Medulla oblongata (tissue), 1 donor: ENCODE data around the gene TBC1D24.
"Not testable (repeated sequence)": the region's sequence is repeated elsewhere in the genome, so short reads cannot be mapped to it uniquely, and the experiment has no call there.

Experiments used
- DNase-seq: peaks from one replicate; pipeline ENCODE4 v3.0.0-alpha.2; 2015; ENCODE audit errors: extremely low spot score

The TBC1D24 gene

DNA sequence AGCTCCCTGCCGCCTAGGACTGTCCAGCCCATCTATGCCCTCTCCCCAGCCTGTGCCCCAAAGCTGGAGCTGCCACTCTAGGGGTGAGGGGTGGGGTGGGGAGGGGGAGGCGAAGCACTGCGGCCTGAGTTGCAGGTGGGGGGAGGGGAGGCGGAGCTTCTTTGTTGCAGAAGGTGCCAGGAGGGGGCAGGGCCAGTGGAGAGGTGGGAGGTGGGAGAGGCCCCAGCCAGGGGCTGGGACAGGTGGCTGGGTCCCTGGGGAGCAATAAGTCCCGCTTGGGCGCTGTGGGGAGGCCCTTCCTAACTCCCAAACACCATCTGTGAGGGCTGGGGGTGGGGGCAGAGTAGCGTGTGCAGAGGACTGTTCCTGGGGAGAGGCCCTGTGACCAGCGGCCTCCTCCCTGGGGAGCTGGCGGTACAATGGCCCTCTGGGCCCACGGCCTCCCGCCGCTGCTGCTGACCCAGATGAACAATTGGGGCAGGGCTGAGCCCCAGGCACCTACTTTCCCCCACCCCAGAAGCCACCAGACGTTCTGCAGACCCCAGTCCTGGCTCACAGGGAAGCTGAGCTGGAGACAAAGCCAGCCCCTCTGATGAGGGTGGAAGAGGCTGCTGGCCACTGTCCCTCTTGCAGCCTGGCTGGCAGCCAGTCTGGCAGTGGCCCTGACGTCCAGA is 6.1 kb upstream of the TBC1D24 start:
- peak; percentile 72 for DNase-seq

DNA sequence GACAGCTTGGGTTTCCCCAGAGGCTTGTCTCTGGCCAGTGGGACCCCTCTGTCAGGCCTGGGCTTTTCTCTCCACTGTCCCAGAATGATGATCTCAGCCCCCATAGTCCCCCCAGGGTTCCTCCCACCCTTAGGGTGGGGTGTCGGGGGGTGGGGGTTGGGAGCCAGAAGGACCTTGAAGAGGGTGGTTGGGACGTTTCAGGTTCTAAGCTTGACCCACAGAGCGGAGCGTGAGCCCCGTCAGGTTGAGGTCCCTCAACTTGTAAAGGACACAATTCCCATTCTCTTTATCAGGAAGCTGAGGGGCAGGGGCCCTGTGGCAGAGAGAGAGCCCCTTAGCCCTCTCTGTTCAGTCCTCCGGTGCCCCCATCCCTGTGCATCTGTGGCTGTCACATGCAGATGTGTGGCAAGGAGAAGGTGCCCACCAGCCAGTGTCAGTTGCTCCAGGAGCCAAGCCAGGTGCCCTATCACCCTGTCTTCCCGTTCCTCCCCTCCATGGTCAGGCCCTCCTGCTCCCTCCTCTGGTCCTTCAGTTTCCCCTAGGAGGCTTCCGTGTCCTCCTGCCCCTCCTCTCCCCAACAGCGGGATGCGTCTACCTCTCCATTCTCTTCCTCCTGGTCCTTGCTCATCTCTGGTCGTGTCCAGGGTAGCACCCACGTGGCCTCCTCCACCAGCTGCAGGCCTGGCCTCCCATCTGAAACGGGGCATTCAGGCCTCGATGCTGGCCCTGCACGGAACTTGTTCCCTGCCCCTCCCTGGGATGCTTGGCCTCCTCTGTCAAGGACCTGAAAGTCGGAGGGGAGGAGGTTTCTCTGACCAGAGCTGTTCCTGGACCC is 5.3 kb upstream of the TBC1D24 start:
- no peak for DNase-seq

DNA sequence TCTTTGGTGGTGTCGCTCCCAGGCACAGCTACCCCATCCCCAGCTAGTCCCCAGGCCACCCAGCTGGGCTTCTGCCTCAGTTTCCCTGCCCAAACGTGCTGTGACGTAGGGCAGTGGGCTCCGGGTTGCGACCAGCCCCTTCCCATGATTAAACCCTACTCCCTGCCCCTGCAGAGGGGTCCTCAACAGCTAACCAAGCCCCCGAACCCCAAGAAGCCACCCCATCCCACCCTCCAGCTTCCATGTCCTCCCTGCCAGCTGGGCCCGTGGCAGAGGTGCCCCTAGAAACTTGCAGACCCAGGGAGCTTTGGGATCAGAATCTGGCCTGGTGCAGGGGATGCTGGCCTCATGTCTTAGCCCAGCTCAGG is 4.7 kb upstream of the TBC1D24 start:
- no peak for DNase-seq

DNA sequence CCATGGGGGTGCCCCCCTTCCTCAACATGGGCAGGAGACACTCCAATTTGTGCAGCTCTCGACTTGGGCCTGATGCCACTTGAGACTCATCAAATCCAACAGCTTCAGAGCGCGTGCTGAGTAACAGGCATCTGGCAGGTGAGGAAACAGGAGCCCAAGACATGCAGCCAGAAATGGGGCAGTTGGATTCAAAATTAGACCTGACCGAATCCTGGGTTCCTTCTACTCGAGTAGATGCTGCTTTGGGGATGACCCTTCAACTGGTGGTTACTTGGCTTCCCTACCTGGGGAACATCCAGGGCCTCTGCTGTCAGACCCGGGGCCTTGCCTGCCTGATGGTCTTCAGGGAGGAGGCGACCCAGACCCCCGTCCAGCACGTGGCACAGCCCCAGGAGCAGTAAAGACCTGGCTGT is 4.3 kb upstream of the TBC1D24 start:
- DNase-seq = no peak

DNA sequence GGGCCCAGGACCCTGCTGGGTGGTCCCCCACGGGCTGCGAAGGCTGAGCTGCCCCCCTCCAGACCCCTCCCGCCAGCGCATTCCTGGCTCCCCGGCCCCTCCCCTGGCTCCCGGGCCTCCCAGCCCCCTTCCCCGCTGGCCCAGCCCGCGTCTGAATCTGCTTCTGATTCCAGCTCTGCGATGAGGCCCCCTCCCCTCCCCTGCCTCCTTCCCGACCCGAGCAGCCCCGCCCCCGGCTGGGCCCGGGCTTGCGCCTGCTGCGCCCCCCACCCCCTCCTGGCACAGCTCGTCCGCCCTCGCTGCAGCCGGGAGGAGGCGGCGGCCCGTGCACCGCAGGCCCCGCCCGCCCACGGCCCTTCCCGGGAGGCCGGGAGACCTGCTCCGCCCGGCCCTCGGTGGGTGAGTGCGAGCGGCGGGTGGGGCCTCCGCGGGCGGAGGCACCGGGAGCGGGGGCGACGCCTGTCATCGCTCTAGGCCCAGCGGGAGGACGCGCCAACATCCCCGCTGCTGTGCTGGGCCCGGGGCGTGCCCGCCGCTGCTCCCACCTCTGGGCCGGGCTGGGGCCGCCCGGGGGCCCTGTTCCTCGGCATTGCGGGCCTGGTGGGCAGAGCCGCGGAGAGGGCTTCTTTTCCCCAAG is 3.8 kb upstream of the TBC1D24 start, which contains the start of gene NTN3:
TSS of gene NTN3 (plus strand) at position 282 of the 637 bp plus-strand sequence. CDS start 405 bp downstream, outside the sequence.
- DNase-seq = no peak

DNA sequence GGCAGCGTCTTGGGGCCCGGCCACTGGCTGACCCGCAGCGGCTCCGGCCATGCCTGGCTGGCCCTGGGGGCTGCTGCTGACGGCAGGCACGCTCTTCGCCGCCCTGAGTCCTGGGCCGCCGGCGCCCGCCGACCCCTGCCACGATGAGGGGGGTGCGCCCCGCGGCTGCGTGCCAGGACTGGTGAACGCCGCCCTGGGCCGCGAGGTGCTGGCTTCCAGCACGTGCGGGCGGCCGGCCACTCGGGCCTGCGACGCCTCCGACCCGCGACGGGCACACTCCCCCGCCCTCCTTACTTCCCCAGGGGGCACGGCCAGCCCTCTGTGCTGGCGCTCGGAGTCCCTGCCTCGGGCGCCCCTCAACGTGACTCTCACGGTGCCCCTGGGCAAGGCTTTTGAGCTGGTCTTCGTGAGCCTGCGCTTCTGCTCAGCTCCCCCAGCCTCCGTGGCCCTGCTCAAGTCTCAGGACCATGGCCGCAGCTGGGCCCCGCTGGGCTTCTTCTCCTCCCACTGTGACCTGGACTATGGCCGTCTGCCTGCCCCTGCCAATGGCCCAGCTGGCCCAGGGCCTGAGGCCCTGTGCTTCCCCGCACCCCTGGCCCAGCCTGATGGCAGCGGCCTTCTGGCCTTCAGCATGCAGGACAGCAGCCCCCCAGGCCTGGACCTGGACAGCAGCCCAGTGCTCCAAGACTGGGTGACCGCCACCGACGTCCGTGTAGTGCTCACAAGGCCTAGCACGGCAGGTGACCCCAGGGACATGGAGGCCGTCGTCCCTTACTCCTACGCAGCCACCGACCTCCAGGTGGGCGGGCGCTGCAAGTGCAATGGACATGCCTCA is 3.1 kb upstream of the TBC1D24 start:
- no peak for DNase-seq

DNA sequence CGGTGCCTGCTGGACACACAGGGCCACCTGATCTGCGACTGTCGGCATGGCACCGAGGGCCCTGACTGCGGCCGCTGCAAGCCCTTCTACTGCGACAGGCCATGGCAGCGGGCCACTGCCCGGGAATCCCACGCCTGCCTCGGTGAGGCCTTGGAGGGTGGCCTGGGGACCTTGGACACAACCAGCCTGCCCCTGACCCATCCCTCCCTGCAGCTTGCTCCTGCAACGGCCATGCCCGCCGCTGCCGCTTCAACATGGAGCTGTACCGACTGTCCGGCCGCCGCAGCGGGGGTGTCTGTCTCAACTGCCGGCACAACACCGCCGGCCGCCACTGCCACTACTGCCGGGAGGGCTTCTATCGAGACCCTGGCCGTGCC is 2.5 kb upstream of the TBC1D24 start:
- no peak for DNase-seq

DNA sequence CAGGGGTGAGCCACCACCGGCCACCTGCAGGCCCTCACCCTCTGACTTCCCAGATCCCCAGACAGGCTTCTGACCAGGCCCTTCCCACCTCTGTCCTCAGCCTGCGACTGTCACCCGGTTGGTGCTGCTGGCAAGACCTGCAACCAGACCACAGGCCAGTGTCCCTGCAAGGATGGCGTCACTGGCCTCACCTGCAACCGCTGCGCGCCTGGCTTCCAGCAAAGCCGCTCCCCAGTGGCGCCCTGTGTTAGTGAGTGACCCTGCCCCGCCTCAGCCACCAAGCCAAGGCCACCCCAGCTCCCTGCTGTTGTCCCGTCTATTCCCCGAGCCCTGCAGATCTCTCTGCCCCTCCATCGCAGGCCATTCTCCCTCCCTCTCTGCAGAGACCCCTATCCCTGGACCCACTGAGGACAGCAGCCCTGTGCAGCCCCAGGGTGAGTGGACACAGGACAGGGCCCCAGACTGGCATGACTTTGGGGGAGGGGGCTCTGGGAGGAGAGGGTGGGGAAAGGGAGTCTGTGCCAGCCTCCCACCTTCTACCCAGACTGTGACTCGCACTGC is 2.0 kb upstream of the TBC1D24 start:
- no peak for DNase-seq

DNA sequence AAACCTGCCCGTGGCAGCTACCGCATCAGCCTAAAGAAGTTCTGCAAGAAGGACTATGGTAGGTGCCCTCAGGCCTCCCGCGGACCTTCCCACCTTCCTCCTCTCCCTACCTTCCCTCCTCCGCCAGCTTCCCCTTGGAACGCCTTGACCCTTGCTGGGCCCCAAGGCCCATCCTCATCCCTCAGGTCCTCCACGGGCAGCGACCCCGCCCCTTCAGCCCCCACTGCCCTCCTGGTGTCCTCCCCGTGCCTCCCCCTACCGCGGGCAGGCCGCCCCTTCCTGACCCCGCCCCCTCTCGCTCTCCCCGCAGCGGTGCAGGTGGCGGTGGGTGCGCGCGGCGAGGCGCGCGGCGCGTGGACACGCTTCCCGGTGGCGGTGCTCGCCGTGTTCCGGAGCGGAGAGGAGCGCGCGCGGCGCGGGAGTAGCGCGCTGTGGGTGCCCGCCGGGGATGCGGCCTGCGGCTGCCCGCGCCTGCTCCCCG is 1.4 kb upstream of the TBC1D24 start:
- no peak for DNase-seq

DNA sequence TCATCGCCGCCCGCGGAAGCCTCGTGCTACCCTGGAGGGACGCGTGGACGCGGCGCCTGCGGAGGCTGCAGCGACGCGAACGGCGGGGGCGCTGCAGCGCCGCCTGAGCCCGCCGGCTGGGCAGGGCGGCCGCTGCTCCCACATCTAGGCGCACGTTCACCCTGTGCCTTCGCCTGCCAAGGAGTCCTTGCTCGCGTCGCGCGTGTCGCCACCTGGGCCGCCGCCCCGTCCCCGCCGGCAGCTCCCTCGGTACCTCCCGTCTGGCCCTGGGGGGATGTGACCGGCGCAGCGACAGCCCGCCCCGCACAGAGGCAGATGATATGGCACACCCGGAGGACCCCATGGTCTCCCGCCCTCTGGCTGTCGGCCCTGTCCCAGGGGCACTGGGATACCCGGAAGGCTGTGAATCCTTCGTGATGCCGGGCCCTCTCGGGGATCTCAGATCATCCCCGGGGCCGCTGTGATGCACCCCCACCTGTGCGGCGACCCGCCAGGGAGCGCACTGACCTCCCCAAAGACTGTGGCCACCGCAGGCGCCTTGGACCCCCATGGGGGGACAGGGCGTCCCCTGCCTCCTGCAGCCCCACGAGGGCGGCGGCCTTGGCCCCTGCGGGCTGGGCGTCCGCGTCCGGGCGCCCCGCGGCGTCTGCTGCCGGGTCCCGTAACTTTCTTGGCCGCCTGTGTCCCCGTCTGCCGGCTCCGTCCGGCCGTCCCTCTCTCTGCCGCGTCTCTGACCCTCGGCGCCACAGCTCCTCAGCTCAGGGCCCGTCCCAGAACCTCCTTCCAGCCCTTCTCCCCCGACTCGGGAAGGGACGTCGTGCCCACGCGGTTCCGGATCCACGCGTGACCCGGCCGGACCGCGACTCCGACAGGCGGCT is 689 bp upstream of the TBC1D24 start:
- peak; percentile 59 for DNase-seq

DNA sequence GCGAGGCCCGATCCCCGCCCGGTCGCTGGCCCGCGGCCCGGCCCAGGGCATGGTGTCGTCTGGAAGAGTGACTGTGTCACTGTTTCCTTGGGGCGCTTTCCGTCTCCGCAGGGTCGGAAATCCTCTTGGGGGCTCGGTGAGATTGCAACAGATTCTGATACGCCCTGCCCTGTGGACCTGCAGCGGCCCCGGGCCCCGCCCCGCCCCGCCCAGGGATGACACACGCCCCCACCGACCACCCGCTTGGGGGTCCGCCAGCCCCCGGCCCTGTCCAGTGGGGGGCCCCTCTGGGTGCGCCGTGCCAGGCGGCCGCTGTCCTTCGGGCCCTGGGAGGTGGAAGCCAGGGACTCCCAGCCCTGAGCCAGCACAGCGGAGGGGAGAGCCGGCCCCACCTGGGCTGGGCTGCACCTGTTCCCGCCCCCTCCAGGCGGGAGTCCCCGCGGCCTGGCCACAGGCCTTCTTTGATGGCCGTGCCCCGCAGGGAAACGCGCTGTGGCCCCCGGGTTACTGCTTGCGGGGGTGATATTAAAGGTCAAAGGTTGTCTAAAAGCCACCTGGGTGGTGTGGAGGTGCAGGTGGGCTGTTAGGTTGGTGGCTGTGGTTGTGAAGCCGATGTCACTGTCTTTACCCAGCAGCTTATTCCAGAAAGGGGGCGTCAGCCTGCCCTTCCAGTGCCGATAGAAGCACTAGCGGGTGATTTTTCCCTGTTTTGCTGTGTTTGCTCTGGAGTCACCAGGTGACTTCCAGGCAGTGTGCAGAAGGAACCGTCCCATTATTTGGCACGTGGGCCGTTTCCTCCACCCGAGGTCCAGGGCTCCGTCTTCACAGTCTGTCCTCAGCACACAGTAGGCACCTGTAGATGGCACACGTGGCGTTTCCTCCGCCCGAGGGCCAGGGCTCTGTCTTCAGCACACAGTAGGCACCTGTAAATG is 752 bp downstream of the TBC1D24 start:
- DNase-seq = no peak

DNA sequence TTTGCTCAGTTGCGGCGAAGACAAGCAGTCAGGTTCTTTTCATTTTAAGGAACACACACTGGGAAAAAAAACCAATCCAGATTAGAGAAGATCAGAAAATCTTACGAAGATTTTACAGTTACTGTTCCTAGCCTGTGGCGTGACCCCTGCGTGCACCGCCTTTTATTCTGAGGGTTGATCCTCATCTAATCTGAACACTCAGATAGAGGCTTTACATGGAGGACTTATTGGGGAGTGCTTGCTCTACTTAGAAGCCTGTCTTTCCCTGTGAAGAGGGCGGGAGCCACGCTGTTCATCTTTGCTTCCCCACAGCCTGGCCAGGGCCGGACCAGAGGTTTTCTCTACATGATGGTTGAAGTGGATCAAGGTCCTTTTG is 1.4 kb downstream of the TBC1D24 start:
- DNase-seq = no peak

DNA sequence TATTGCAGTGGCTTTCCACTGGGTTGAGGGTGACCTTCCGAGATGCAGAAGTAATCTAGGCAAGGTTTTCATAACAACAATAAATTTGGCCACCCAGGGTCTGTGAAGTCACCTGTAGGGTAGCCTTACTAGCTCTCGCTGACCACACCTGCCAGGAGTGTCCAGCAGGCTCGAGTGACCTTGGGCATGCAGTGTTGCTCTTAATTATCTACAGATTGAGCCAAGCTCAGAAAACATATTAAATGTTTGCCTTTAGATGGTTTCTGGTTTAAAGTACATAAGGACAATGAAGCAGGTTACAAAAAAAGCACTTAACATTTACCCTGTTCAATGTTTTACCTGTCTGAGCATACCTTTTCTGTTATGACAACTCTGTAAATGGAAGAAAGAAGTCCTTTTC is 1.8 kb downstream of the TBC1D24 start:
- DNase-seq = no peak

DNA sequence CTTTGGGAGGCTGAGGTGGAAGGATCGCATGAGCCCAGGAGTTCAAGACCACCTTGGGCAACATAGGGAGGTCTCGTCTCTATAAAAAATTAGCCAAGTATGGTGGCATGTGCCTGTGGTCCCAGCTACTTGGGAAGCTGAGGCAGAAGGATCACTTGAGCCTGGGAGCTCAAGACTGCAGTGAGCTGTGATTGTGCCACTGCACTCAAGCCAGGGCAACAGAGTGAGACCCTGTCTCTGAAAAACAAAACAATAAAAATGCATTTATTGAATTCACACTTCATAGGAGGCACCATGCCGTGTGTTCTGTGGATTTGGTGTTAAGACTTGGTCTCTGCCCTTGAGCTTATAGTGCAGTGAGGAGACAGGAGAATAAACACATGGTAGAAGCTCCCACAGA is 2.4 kb downstream of the TBC1D24 start:
- DNase-seq = no peak

DNA sequence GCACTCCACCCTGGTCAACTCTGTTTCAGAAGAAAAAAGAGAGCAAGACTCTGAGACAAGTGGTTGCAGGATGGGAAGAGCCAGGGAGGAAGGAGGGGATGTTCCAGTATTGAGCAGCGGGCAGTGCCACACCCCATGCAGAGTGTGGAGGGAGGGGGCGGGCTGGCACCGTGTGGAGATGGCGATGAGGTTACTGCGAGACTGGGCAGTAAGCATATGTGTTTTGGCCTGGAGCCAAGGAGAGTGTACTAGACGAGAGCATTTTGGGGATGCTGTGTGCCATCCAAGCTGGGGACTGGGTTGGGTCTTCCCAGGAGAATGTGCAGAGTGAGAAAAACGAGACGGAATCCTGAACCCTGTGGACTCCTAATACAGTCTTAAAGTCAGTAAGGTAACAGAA is 3.4 kb downstream of the TBC1D24 start:
- no peak for DNase-seq

DNA sequence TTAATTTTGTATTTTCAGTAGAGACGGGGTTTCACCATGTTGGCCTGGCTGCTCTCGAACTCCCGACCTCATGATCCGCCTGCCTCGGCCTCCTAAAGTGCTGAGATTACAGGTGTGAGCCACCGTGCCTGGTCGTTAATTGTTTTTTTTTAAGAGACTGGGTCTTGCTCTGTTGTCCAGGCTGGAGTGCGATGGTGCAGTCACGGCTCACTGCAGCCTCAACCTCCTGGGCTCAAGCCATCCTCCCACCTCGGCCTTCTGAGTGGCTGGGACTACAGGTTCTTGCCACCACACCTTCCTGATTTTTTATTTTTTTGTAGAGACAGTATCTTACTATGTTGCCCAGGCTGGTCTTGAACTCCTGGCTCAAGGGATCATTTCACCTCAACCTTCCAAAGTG is 5.1 kb downstream of the TBC1D24 start:
- DNase-seq = not testable (repeated sequence)

DNA sequence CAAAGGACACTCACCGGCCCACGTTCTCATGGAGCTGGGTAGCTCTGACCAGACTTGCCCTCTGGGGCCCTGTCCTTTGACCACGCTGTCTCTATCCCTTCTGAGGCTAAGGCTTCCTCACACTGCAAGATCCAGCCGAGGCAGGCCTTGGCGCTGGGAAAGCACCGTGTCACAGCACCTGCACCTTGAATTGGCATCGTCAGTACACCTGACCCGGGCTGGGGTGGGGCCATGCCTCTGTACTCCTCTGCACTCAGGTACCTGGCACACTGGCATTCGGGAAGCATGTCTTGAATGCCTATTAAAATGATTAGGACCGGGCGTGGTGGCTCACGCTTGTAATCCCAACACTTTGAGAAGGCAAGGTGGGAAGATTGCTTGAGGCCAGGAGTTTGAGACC is 6.0 kb downstream of the TBC1D24 start:
- DNase-seq = no peak

DNA sequence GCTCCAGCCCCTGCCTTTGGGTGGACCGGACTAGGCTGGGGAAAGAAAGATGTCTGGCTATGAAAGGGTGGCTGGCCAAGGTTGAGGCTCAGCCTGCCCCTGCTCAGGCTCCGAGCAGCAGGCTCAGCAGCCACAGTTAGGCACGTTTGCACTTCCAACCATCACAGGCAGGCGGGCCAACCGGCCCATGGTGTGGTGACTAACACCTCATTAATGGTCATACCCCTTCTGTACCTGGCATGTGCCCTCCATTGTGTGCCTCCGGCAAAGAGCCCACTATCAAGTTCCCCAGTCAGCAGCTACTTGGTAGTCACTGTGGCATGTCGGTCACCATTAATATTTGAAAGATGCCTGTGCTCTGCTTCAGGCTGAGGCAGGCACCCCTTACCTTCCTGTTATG is 6.7 kb downstream of the TBC1D24 start:
- DNase-seq = no peak

DNA sequence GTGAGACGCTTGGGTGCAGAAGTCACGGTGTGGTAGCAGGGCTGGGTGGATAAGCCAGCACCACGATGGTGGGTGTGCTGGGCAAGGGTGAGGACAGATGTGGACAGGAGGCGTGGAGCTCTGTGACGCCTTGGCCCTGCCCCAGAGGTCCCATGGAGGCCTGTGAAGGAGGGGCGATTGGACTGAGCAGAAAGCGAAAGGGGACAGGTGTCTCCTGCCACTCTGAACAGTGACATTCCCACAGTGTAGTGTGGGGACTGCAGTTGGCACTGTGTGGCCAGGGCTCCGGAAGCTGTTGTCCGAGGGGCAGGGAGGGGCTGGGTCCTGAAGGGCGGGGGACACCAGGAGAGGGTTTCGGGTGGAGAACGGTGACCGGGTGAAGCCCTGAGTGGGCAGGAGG is 7.3 kb downstream of the TBC1D24 start:
- no peak for DNase-seq
